Measurements from ENCODE around the gene SPTBN2.

GRCh38 chr11:66720223-66720898 is 8.7 kb downstream of the SPTBN2 start:
- no peak for TF ChIP-seq CTCF (IDR thresholded peaks at IDR 0.05)
- no peak for TF ChIP-seq POLR2A (IDR thresholded peaks at IDR 0.05)
